Middle frontal gyrus (tissue), 1 donor: Measurements from ENCODE around the gene SEMA3F.

Experiments used
- DNase-seq: peaks from one replicate; pipeline ENCODE4 v3.0.0-alpha.2; 2015; ENCODE audit warnings: low spot score; ENCODE audit errors: extremely low spot score

SEMA3F gene

DNA sequence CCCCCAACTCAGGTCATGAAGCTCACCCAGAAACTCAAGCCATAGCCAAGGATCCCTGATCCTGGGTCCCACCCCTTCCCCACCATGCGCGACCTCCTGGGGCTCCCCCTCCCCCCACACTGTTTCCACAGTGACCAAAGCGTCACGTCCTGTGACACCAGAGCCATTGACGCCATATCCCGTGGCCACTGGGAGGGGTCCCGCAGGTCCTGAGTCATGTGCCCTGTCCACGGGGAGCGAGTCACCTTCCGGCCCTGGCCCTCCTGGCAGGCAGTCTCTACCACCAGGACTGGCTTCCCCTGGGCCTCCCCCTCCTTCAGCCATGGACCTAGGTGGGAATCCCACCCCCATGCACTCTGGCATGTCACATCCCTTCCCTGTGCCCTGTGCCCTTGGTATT lies 15.6 kb downstream of the SEMA3F start:
- DNase-seq, result no peak

DNA sequence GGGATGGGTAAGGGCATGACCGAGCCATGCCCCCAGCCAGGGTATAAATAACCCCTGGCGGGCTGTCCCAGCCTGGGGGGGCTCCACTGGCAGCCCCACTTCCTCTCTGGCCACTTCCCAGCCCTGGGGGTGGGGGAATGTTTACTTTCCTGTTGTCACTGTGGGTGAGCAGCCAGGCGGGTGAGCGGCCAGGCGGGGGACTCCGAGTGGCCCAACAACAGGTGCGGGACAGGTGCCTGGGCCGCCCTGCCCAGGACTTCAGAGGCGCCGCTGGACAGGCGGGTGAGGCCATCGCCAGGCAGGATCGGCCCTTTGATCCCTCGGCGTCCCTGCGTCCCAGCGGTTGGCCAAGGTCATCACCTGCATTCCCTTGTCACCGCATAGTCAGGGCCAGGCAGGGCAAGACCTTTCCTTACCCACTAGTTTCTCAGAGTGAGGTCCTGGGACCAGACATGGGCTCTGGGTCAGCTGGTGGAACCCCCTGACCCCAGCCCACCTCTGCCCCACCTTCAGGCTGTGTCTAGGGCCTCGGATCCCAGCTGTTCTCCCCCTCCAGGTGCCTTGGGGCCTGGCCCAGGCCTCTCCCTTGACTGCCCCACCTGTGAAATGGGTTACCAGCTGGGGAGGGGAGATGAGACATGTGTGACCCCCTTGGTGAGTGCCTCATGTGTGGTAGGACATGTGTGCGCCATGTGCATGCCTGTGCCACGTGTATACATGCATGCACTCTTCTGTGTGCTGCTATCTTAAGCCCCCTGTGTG lies 16.6 kb downstream of the SEMA3F start:
- no peak for DNase-seq

DNA sequence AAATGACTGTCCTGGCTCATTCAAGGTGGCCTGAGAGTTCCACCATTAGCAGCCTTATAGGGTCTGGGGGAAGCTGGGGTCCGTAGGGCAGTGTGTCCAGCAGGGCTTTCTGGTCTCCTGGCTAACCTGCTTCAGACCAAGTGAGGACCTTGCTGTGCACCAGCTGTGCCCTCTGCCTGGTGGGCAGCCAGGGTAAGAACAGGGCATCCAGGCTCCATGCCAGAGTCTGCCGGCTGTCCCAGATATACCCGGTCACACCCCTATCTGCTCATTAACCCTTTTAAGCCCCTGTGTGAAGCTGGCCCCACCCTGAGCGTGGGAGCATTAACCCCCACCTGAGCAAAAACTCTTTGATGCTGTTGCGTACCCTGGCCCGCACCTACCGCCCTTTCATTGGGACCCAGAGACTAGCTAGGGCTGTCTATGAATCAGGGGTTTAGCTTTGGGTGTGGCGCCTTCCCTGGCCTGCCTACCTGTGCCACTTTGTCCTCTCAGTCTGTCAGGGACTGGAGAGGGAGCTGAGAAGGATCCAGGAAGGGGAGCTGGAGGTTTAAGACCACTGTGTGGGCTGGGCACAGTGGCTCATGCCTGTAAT lies 17.6 kb downstream of the SEMA3F start:
- DNase-seq, result no peak

DNA sequence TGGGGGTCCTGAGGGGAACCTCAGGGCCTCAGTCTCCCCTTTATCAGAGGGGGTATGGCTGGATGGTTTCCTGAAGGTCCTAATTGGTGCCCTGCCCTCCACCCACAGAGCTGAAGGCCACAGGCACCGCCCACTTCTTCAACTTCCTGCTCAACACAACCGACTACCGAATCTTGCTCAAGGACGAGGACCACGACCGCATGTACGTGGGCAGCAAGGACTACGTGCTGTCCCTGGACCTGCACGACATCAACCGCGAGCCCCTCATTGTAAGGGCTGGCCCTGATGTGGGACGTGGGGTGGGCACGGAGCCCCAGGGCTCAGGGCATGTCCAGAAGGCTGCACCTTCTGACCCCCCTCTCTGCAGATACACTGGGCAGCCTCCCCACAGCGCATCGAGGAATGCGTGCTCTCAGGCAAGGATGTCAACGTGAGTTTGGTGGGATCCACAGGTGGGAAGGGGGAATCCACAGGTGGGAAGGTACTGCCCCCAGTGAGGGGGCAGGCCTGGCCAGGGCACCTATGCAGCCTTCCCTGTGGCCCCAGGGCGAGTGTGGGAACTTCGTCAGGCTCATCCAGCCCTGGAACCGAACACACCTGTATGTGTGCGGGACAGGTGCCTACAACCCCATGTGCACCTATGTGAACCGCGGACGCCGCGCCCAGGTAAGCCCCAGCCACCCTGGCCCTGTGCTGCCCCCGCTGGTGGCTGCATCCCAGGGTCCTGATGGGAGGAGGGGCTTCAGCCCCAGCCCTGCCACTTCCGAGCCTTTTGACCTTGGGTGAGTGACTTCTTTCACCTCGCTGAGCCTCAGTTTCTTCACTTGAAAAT lies 18.8 kb downstream of the SEMA3F start:
- no peak for DNase-seq

DNA sequence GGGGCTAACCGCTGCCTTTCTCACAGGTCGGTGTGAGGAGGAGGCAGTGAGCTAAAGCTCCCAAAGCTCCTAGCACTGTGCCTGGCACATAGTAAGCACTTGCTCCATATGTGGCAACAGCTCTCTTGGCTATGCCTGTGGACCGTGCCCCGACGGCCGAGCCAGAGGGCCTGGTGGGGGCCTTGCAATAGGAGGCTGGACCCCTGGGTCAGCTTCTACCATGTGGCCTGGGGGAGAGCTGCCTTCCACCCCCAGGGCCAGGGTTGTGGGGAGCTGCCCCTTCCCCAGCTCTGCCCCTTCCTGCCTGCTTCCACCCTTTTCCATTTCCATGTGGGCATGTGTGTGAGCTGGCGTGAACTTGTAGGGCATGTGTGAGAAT lies 19.4 kb downstream of the SEMA3F start:
- DNase-seq, result no peak

DNA sequence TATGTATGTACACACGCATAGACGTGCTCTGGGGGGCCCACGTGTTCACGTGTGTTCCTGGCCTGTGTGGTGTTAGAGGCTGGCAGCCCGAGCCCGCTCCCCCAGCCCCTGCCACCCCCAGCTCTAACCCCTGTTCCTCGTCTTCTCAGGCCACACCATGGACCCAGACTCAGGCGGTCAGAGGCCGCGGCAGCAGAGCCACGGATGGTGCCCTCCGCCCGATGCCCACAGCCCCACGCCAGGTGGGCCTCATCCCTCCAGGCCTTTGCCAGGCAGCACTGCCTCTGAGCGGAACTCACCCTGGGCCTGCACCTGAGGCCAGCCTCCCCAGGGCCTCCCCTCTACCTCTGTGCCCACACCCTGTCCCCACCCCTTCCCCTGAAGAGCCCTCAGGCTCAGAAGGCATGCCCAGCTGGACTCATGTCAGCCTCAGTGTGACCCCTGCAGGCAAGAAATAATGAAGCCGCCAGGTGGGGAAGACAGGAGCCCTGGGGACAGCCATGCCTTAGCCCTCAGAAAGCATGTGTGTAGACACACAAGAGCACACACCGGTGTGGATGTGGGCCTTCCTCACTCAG lies 19.9 kb downstream of the SEMA3F start:
- no peak for DNase-seq

DNA sequence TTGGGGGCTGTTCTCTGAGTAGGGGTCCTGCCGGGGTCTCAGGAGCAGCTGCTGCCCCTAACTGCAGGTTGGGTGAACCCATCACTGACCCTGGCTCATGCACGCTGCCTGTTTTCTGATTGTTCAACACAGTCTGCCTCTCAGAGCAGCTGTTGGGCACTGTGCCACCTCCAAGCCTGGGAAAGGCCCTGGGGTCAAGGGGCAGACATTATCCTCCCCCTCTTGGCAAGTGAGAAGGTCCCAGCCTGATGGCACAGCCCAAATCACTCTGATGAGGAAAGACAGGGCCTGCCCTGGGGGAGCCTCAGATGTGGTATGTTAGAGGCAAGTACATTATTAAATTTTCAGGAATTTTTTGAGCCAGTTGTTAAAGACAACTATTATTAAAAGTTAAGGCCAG lies 22.2 kb downstream of the SEMA3F start:
- DNase-seq, result no peak

DNA sequence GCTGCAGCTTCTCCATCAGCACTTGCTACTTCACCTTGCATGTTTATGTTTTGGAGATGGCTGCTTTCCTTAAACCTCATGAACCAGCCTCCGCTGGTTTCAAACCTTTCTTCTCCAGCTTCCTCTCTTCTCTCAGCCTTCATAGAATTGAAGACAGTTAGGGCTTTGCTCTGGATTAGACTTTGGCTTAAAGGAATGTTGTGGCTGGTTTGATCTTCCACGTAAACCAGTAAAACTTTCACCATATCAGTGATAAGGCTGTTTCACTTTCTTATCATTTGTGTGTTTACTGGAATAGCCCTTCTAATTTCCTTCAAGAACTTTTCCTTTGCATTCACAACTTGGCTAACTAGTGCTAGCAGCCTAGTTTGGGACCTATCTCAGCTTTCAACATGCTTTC lies 24.6 kb downstream of the SEMA3F start:
- DNase-seq, result no peak

DNA sequence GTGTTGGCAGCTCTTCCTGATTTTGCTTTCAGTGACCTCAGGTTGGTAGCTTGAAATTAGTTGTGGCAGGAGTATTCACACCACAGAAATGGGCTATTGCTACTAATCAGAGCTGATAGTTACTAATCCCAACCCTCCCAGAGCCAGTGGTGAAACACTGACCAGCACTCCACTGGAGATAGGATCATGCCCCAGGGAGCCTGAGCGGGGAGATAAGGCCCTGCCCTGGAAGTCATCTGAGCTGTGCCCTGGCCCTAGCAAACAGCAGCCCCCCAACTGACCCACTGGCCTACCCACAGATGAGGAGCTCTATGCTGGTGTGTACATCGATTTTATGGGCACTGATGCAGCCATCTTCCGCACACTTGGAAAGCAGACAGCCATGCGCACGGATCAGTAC lies 26.9 kb downstream of the SEMA3F start:
- DNase-seq, result no peak

DNA sequence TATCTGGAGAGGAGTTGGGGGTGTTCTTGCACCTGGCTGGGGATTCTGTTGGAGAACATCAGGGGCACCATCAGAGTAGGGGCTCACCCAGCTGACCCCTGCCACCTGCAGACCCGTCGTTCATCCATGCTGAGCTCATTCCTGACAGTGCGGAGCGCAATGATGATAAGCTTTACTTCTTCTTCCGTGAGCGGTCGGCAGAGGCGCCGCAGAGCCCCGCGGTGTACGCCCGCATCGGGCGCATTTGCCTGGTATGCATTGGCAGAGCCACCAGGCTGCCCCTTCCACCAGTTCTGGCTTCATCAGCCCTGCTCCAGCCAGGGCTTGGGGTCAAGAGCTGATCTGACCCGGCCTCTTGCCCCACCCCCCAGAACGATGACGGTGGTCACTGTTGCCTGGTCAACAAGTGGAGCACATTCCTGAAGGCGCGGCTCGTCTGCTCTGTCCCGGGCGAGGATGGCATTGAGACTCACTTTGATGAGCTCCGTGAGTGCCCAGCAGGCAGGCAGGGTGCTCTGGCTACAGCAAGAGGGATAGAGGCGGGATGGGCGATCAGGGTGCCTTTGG lies 27.5 kb downstream of the SEMA3F start:
- DNase-seq, result no peak

DNA sequence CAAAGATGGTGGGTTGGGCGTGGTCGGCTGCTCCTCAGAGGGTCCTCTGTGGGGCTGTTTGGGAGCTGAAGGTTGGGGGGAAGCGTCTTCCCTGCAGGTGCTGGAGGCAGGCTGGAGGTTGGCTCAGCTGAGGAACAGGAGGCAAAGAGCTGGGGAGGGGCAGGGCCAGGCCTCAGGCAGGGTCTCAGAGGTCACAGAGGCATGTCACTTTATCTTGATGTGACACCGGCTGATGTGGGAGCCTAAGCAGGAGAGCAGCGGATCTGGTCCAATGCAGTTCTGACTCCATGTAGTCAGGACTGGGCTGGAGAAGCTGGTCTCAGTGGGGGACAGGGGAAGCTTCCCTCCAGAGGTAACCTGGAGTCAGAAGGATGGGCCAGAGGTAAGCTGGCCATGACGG lies 28.6 kb downstream of the SEMA3F start:
- no peak for DNase-seq

DNA sequence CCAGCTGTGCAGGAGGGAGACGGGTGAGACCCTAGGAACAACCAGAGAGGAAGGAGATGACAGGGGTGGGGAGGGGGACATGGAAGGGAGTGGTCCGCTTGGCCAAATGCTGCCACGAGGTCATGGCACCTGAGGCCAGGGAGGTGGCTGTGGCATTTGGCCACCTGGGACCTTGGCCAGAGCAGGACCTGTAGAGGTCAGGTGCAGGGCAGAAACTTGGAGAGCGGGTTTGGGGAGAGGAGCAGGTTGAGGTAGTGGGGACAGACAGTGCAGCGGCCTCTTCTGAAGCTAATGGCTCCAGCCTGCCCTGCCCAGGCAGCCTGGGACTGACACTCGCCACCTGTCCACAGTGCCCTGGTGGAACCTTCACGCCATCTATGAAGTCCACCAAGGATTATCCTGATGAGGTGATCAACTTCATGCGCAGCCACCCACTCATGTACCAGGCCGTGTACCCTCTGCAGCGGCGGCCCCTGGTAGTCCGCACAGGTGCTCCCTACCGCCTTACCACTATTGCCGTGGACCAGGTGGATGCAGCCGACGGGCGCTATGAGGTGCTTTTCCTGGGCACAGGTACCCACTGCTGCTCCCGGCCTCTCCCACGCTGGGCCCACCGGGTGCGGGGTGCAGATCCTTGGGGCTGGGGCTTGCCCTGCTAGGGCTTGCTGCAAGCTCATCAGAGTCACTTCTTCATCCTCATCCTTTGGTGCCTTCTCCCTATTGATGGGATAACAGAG lies 29.3 kb downstream of the SEMA3F start:
- no peak for DNase-seq

DNA sequence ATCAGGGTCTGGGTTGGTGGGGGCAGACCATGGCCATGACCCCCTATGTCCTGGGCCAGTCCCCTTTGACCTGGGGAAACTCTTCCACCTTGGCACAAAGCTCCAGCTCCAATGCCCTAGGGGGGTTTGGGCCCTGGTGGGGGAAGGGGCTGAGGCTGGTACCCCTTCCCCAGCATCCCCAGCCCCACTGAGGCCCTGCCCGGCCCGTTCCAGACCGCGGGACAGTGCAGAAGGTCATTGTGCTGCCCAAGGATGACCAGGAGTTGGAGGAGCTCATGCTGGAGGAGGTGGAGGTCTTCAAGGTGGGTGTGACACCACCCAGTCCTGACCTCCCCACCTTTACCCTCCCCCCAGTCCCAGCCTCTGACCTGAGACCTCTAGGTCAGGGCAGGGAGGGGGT lies 30.1 kb downstream of the SEMA3F start:
- DNase-seq, result no peak

DNA sequence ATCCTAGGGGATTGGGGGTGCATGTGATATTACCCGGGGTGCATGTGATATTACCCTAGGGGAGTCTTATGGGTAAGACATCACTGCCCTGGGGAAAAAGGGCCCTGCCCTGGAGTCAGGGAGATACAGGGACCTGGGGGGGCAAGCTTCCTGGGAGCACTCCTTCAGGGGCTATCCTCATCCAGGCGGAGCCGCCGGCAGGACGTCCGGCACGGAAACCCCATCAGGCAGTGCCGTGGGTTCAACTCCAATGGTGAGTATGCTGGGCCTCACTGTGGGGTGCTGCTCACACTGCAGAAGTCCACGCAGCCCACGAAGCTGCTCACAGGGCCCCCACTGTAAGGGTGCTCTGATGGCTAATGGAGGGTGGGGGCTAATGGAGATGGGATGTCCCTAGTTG lies 31.0 kb downstream of the SEMA3F start:
- no peak for DNase-seq

DNA sequence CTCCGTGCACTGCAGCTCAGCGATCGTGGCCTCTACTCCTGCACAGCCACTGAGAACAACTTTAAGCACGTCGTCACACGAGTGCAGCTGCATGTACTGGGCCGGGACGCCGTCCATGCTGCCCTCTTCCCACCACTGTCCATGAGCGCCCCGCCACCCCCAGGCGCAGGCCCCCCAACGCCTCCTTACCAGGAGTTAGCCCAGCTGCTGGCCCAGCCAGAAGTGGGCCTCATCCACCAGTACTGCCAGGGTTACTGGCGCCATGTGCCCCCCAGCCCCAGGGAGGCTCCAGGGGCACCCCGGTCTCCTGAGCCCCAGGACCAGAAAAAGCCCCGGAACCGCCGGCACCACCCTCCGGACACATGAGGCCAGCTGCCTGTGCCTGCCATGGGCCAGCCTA lies 32.6 kb downstream of the SEMA3F start:
- DNase-seq, result no peak

DNA sequence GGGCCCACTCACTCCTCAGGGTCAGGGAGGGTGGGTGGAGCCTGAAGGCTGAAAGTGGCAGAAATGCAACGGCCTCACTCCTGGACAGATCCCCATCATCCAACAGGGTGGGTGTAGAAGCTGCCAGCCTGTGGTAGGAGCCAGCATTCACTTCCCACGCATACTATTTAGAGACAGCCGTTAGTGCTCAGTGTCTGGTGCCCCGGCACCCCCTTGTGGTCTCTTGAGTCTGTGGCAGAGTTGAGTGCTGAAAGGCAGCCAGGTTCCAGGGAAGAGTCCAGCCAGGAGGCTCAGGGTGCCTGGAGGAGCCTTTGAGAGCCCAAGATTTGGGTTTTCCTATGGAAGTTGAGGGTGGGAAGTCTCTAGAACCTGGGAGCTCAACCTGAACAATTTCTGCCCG lies 34.1 kb downstream of the SEMA3F start:
- peak; percentile 69 for DNase-seq

DNA sequence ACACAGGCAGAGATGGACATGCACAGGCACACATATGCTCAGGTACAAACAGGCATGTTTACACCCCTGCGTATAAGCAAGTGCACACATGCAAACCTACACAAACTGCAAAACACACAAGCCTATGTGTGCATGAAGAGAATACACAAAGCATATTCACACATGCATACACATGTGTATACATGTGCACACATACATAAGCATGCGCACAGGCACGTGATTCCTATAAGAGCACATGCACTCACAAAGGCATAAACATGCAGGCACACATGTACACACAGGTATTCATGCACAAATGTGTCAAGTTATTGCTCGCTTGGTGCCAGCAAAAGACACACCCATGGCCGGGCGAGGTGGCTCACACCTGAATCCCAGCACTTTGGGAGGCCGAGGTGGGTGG lies 34.9 kb downstream of the SEMA3F start:
- no peak for DNase-seq

DNA sequence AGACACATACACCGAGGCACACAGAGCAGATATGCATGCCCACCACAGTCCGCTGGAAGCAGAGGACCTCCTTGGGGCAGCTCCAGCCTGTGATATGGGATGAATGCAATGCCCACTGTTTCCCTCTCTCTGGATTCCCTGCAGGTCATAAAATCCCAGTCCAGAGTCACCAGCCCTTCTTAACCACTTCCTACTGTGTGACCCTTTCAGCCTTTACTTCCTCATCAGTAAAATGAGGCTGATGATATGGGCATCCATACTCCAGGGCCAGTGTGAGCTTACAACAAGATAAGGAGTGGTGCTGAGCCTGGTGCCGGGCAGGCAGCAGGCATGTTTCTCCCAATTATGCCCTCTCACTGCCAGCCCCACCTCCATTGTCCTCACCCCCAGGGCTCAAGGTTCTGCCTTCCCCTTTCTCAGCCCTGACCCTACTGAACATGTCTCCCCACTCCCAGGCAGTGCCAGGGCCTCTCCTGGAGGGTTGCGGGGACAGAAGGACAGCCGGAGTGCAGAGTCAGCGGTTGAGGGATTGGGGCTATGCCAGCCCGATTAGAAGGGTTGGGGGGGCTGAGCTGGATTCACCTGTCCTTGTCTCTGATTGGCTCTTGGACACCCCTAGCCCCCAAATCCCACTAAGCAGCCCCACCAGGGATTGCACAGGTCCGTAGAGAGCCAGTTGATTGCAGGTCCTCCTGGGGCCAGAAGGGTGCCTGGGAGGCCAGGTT lies 36.0 kb downstream of the SEMA3F start, which contains the start of gene GNAT1:
TSS of gene GNAT1 (plus strand) at position 675 of the 725 bp plus-strand sequence. CDS start 116 bp downstream, outside the sequence.
- DNase-seq, result no peak

DNA sequence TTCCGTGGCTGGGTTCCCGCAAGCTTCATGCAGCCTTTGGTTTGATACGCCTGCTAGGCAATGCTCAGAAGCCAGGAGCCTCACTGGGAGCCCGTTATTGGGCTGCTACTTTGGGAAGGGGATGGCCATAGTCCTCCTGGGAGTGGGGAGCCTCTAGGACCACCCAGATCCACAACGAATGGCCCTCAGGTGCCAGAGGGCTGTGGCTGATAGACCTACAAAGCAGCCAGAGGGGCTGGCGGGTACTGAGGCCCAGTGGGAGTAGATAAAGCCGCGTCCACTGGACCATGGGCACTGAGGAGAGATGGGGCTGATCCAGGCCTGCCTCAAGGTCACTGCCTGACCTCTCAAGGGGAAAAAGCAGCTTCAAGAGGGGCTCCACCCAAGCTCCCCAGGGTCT lies 37.0 kb downstream of the SEMA3F start:
- no peak for DNase-seq

DNA sequence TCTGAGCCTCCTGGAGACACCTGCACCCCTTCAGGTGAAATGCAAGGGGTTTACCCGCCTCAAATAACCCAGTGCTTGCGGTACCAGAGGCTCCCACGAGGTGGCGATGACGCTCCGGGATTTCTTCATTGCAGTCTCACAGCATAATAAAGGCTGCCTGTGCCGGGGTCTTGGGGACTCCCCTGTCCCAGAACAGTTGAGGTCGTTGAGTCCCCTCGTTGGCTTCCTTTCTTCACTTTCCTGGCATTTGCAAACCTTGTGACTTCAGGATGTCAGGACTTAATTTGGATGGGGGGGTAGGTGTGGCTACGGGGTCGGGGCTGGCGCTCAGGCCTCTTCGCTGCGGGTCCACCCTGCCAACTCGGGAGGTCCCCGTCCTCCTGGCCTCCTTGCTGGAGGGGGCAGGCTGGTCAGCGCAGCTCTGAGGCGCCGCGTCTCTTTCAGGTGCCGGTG lies 37.6 kb downstream of the SEMA3F start:
- DNase-seq, result peak; percentile 41
